ENCODE measurements around the gene HRH1.
"Not testable (repeated sequence)": the region's sequence is repeated elsewhere in the genome, so short reads cannot be mapped to it uniquely, and the experiment has no call there.

HRH1 gene

GRCh38 chr3:11201251-11202019 lies 47.1 kb downstream of the HRH1 start:
- no peaks in the 10 kb centered on the region for H3K9me3 ChIP-seq (ENCODE audit: insufficient read depth, low read length)
- H2AFZ ChIP-seq (ENCODE audit: low read depth, low read length, severe bottlenecking): no peak overlapping the region
- no peaks in the 10 kb centered on the region for H3K79me2 ChIP-seq (ENCODE audit: insufficient read depth, low read length)
- no peaks in the 10 kb centered on the region for H4K20me1 ChIP-seq (ENCODE audit: low read depth, low read length)
- no peak overlapping the region for H3K27ac ChIP-seq (ENCODE audit: low read depth, low read length)
- H3K27me3 ChIP-seq (ENCODE audit: low read length): no peaks in the 10 kb centered on the region
- no peak overlapping the region for H3K4me2 ChIP-seq (ENCODE audit: low read depth, low read length, poor library complexity, severe bottlenecking)
- no peaks in the 10 kb centered on the region for H3K36me3 ChIP-seq (ENCODE audit: low read length)
- H3K9ac ChIP-seq (ENCODE audit: low read length): no peak overlapping the region
- no peaks in the 10 kb centered on the region for H3K9me2 ChIP-seq (replicated peaks; ENCODE audit: insufficient read depth, low read length)
- TF ChIP-seq EZH2phosphoT487 (conservative IDR thresholded peaks at IDR 0.05; ENCODE audit: low read length) (no peak), CTCF (IDR thresholded peaks at IDR 0.05; ENCODE audit: insufficient read depth, low read length, poor library complexity, severe bottlenecking) (no peak)
- H3F3A ChIP-seq (ENCODE audit: insufficient read depth): no peaks in the 10 kb centered on the region
- H3K4me3 ChIP-seq (ENCODE audit: insufficient read depth, low read length, poor library complexity, severe bottlenecking): no peak overlapping the region

DNA sequence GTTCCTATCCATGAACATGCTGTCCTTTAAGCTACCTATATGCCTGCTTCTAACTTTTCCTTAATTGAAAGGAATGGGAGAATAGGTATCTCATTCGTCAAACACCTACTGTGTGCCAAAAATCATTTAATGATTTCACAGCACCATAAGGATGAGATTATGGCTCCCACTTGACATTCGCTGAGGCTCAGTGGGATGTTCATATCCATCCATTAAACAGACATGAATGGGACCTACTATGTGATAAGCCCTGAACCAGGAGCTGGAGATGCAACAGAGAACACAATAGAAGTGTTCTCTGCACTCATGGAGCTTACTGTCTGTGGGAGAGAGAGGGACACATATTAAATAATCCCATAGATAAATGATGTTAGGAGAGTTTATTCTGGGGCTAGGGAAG lies 49.7 kb downstream of the HRH1 start:
- Histone ChIP-seq H3F3A (ENCODE audit: insufficient read depth) (no peaks in the 10 kb centered on the region), H3K4me2 (ENCODE audit: low read depth, low read length, poor library complexity, severe bottlenecking) (no peak overlapping the region), H3K4me3 (ENCODE audit: insufficient read depth, low read length, poor library complexity, severe bottlenecking) (no peak overlapping the region), H3K9me3 (ENCODE audit: insufficient read depth, low read length) (no peaks in the 10 kb centered on the region), H3K36me3 (ENCODE audit: low read length) (no peaks in the 10 kb centered on the region), H4K20me1 (ENCODE audit: low read depth, low read length) (no peaks in the 10 kb centered on the region), H2AFZ (ENCODE audit: low read depth, low read length, severe bottlenecking) (no peak overlapping the region), H3K27ac (ENCODE audit: low read depth, low read length) (no peak overlapping the region), H3K9me2 (replicated peaks; ENCODE audit: insufficient read depth, low read length) (no peaks in the 10 kb centered on the region), H3K27me3 (ENCODE audit: low read length) (no peaks in the 10 kb centered on the region), H3K79me2 (ENCODE audit: insufficient read depth, low read length) (no peaks in the 10 kb centered on the region), H3K9ac (ENCODE audit: low read length) (no peak overlapping the region)
- TF ChIP-seq EZH2phosphoT487 (conservative IDR thresholded peaks at IDR 0.05; ENCODE audit: low read length): no peak
- no peak for TF ChIP-seq CTCF (IDR thresholded peaks at IDR 0.05; ENCODE audit: insufficient read depth, low read length, poor library complexity, severe bottlenecking)

DNA sequence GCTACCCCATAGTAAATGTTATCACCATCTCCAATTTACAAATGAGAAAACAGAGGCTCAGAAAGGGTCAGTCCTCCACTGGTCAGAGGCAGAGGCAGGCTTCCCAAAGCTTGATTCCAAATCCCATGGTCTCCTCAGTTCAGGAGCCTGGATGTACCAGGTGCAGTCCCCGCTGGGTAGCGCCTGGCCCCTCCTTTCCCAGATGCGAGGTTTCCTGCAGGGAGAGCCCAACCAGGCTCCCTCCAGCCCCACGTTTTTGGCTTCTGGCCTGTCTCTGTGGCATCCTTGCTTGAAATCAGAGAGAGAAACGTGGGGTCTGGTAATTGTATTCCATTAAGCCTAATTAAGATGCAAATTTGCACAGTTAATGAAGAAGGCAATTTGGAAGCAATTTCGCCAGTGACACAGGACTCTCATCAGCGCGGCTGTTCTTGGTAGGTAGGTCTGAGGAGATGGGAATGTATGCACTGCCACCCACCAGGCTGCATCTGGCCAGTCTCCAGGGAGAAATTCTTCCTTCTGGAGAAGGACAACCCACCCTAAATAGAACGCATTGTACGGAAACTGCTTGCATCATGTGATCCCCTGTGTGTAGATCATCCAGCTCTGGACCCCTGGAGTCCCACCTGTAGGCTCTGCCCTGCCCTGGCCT lies 50.5 kb downstream of the HRH1 start:
- Histone ChIP-seq H3K79me2 (ENCODE audit: insufficient read depth, low read length) (no peaks in the 10 kb centered on the region), H3K27me3 (ENCODE audit: low read length) (no peaks in the 10 kb centered on the region), H2AFZ (ENCODE audit: low read depth, low read length, severe bottlenecking) (no peak overlapping the region), H3K9me3 (ENCODE audit: insufficient read depth, low read length) (no peaks in the 10 kb centered on the region), H3K4me3 (ENCODE audit: insufficient read depth, low read length, poor library complexity, severe bottlenecking) (no peak overlapping the region), H3K27ac (ENCODE audit: low read depth, low read length) (no peak overlapping the region), H3K9me2 (replicated peaks; ENCODE audit: insufficient read depth, low read length) (no peaks in the 10 kb centered on the region), H3K9ac (ENCODE audit: low read length) (no peak overlapping the region), H4K20me1 (ENCODE audit: low read depth, low read length) (no peaks in the 10 kb centered on the region), H3F3A (ENCODE audit: insufficient read depth) (no peaks in the 10 kb centered on the region), H3K36me3 (ENCODE audit: low read length) (no peaks in the 10 kb centered on the region), H3K4me2 (ENCODE audit: low read depth, low read length, poor library complexity, severe bottlenecking) (no peak overlapping the region)
- TF ChIP-seq CTCF (IDR thresholded peaks at IDR 0.05; ENCODE audit: insufficient read depth, low read length, poor library complexity, severe bottlenecking): no peak
- TF ChIP-seq EZH2phosphoT487 (conservative IDR thresholded peaks at IDR 0.05; ENCODE audit: low read length): no peak

DNA sequence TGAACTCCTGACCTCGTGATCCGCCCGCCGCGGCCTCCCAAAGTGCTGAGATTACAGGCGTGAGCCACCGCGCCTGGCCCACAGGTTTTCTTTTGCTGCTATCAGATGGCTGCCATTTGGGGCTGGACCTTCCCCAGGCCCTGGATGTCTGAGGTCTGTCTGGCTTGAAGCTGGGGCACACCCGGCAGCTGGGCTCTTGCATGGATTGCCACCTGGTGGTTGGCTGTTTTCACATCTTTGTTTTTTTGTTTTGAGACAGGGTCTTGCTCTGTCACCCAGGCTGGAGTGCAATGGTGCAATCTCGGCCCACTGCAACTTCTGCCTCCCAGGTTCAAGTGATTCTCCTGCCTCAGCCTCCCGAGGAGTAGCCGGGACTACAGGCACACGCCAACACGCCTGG lies 51.6 kb downstream of the HRH1 start:
- H2AFZ ChIP-seq (ENCODE audit: low read depth, low read length, severe bottlenecking); H3K9me3 ChIP-seq (ENCODE audit: insufficient read depth, low read length); H3K36me3 ChIP-seq (ENCODE audit: low read length); H3K9me2 ChIP-seq (replicated peaks; ENCODE audit: insufficient read depth, low read length); H3K4me3 ChIP-seq (ENCODE audit: insufficient read depth, low read length, poor library complexity, severe bottlenecking); H3K27me3 ChIP-seq (ENCODE audit: low read length); H3K79me2 ChIP-seq (ENCODE audit: insufficient read depth, low read length); H3K27ac ChIP-seq (ENCODE audit: low read depth, low read length); H4K20me1 ChIP-seq (ENCODE audit: low read depth, low read length); H3K4me2 ChIP-seq (ENCODE audit: low read depth, low read length, poor library complexity, severe bottlenecking); H3F3A ChIP-seq (ENCODE audit: insufficient read depth); H3K9ac ChIP-seq (ENCODE audit: low read length): not testable (repeated sequence)
